HCT116 (cell line): Measurements from ENCODE around the gene HIF1AN. TPM values are rescaled to one million over a fixed set of nuclear protein-coding genes. Genes with fewer than 3 reads are reported as not detected.

Experiments used
- ATAC-seq: fragments of 200-7000 bp; cut with Tn5 transposase; 2 replicates; pipeline ENCODE4 v1.9.1; 2020; ENCODE audit warnings: mild to moderate bottlenecking, moderate library complexity
- BruUV-seq: library from RNA; stranded (reverse); fragments of 400-500 nt; replicated peaks from 2 replicates; lab custom pipeline; 2021; lab: Mats Ljungman, UMichigan
- CTCF ChIA-PET: fragments of 300-600 bp; sonication (Branson Sonifier 250); formaldehyde crosslinking; loops from one replicate; lab custom pipeline; 2021; ENCODE audit warnings: antibody characterized with exemption; lab: Charles Lee
- POLR2A ChIA-PET: fragments of 300-600, 350-600 bp; sonication (Branson Sonifier 250); formaldehyde crosslinking; loops from one replicate; lab custom pipeline; 2021; ENCODE audit warnings: antibody characterized with exemption; lab: Charles Lee
- RAD21 ChIA-PET, 2 experiments: fragments of 300-600 bp; sonication (Branson Sonifier 250); formaldehyde crosslinking; loops; one replicate each; lab custom pipeline; 2023; ENCODE audit warnings: low total read pairs in 2 of 2; ENCODE audit not compliant: uncharacterized antibody in 2 of 2, unreplicated experiment in 2 of 2, low non-redundant PET in 1 of 2; lab: Charles Lee
- DNase-seq: peaks from one replicate; pipeline ENCODE4 v3.0.0-alpha.2; 2010; ENCODE audit warnings: low read depth, low spot score
- H2AFZ ChIP-seq: fragments of 200-600 bp; shearing (Covaris generic), sonication (generic); 2 replicates; pipeline ENCODE4 v1.6.1; 2017; ENCODE audit warnings: low read depth, mixed run types, mixed read lengths, antibody characterized with exemption, low read length; ENCODE audit not compliant: poor library complexity, severe bottlenecking
- H3K27ac ChIP-seq: 2 replicates; pipeline ENCODE4 v1.5.1; 2012; ENCODE audit warnings: low read depth, low read length
- H3K27me3 ChIP-seq: fragments of 200-600 bp; sonication (generic); 2 replicates; pipeline ENCODE4 v1.6.1; 2016; ENCODE audit warnings: mixed run types, low read length, mixed read lengths; ENCODE audit not compliant: insufficient read depth
- H3K36me3 ChIP-seq, 2 experiments: fragments of 200-500 bp in 1 of 2; fragments of 200-600 bp in 1 of 2; sonication (Bioruptor generic) in 1 of 2; sonication (generic) in 1 of 2; 2 replicates each; pipeline versions ENCODE4 v1.5.1 to v1.6.1; 2014 to 2016; ENCODE audit warnings: low read length in 2 of 2, inconsistent platforms in 1 of 2, mixed read lengths in 1 of 2, mixed run types in 1 of 2; ENCODE audit not compliant: insufficient read depth in 2 of 2, control insufficient read depth in 1 of 2
- H3K4me1 ChIP-seq, 2 experiments: fragments of 200-600 bp in 1 of 2; sonication (generic) in 1 of 2; 2 replicates each; pipeline versions ENCODE4 v1.5.1 to v1.6.1; 2012 to 2017; ENCODE audit warnings: low read length in 2 of 2, inconsistent platforms in 1 of 2, mild to moderate bottlenecking in 1 of 2, mixed read lengths in 1 of 2, mixed run types in 1 of 2, moderate library complexity in 1 of 2; ENCODE audit not compliant: insufficient read depth in 2 of 2, control insufficient read depth in 1 of 2
- H3K4me2 ChIP-seq: fragments of 200-600 bp; sonication (generic); 2 replicates; pipeline ENCODE4 v1.6.1; 2017; ENCODE audit warnings: mixed run types, low read length, mixed read lengths
- H3K4me3 ChIP-seq, 2 experiments: fragments of 200-600 bp in 1 of 2; sonication (generic) in 1 of 2; replicated peaks in 1 of 2; 2 replicates each; pipeline ENCODE4 v1.5.1; 2011 to 2016; ENCODE audit warnings: low read length in 2 of 2, control low read depth in 1 of 2, low read depth in 1 of 2, mild to moderate bottlenecking in 1 of 2, mixed read lengths in 1 of 2, mixed run types in 1 of 2
- H3K79me2 ChIP-seq: fragments of 200-600 bp; sonication (generic); 2 replicates; pipeline ENCODE4 v1.6.1; 2017; ENCODE audit warnings: mild to moderate bottlenecking, mixed run types, low read length, moderate library complexity, mixed read lengths; ENCODE audit not compliant: insufficient read depth
- H3K9ac ChIP-seq: fragments of 200-600 bp; sonication (generic); 2 replicates; pipeline ENCODE4 v1.6.1; 2016; ENCODE audit warnings: low read length, mixed read lengths
- H3K9me2 ChIP-seq: fragments of 200-600 bp; sonication (generic), shearing (Covaris generic); 2 replicates; pipeline ENCODE4 v1.6.1; 2017; ENCODE audit warnings: mixed run types, mild to moderate bottlenecking, moderate library complexity; ENCODE audit not compliant: insufficient read depth
- H3K9me3 ChIP-seq, 2 experiments: fragments of 200-500 bp in 1 of 2; fragments of 200-600 bp in 1 of 2; sonication (Bioruptor generic) in 1 of 2; sonication (generic) in 1 of 2; 2 replicates each; pipeline ENCODE4 v1.6.1; 2014 to 2017; ENCODE audit warnings: low read length in 2 of 2, mixed read lengths in 2 of 2, inconsistent platforms in 1 of 2, low read depth in 1 of 2, mild to moderate bottlenecking in 1 of 2, mixed run types in 1 of 2, moderate library complexity in 1 of 2; ENCODE audit not compliant: control insufficient read depth in 1 of 2, insufficient read depth in 1 of 2
- H4K20me1 ChIP-seq: fragments of 200-600 bp; sonication (generic), shearing (Covaris generic); 2 replicates; pipeline ENCODE4 v1.6.1; 2017; ENCODE audit warnings: mixed run types, mild to moderate bottlenecking, moderate library complexity; ENCODE audit not compliant: insufficient read depth
- ATF3 ChIP-seq: IDR thresholded peaks from 2 replicates; pipeline ENCODE4 v1.6.1; 2012
- CEBPB ChIP-seq: IDR thresholded peaks from 2 replicates; pipeline ENCODE4 v1.6.1; 2012; ENCODE audit warnings: low read depth
- EGR1 ChIP-seq: IDR thresholded peaks from 2 replicates; pipeline ENCODE4 v1.6.1; 2012; ENCODE audit warnings: low read depth
- ELF1 ChIP-seq: IDR thresholded peaks from 2 replicates; pipeline ENCODE4 v1.6.1; 2012; ENCODE audit warnings: low read depth, borderline replicate concordance
- EZH2 ChIP-seq: fragments of 200-600 bp; sonication (generic); IDR thresholded peaks from 2 replicates; pipeline ENCODE4 v1.6.1; 2017; ENCODE audit warnings: antibody characterized with exemption, mixed run types
- EZH2phosphoT487 ChIP-seq: fragments of 200-600 bp; IDR thresholded peaks from 2 replicates; pipeline ENCODE4 v1.6.1; 2018; ENCODE audit warnings: antibody characterized with exemption, borderline replicate concordance
- FOSL1 ChIP-seq: IDR thresholded peaks from 2 replicates; pipeline ENCODE4 v1.6.1; 2012; ENCODE audit warnings: low read depth
- MAX ChIP-seq: IDR thresholded peaks from 2 replicates; pipeline ENCODE4 v1.6.1; 2012
- POLR2A ChIP-seq: IDR thresholded peaks from 2 replicates; pipeline ENCODE4 v1.7.0; 2011; ENCODE audit warnings: borderline replicate concordance; ENCODE audit not compliant: insufficient read depth, insufficient read length; ENCODE audit errors: extremely low read depth
- POLR2AphosphoS5 ChIP-seq: IDR thresholded peaks from 2 replicates; pipeline ENCODE4 v1.6.1; 2011; ENCODE audit warnings: mild to moderate bottlenecking, low read depth, low read length, moderate library complexity
- REST ChIP-seq: IDR thresholded peaks from 2 replicates; pipeline ENCODE4 v1.6.1; 2012; ENCODE audit warnings: low read depth
- SIN3A ChIP-seq: IDR thresholded peaks from 2 replicates; pipeline ENCODE4 v1.6.1; 2012; ENCODE audit warnings: low read depth
- SP1 ChIP-seq: IDR thresholded peaks from 2 replicates; pipeline ENCODE4 v1.6.1; 2012; ENCODE audit warnings: low read depth
- SRF ChIP-seq: IDR thresholded peaks from 2 replicates; pipeline ENCODE4 v1.6.1; 2012; ENCODE audit warnings: low read depth
- TCF7L2 ChIP-seq: IDR thresholded peaks from 2 replicates; pipeline ENCODE4 v1.7.0; 2011; ENCODE audit warnings: borderline replicate concordance, inconsistent platforms; ENCODE audit not compliant: insufficient read depth, insufficient read length; ENCODE audit errors: extremely low read depth
- YY1 ChIP-seq: IDR thresholded peaks from 2 replicates; pipeline ENCODE4 v1.6.1; 2011; ENCODE audit warnings: low read length, low read depth, moderate library complexity, mild to moderate bottlenecking; ENCODE audit not compliant: insufficient replicate concordance; ENCODE audit errors: extremely low read depth
- ZBTB33 ChIP-seq: IDR thresholded peaks from 2 replicates; pipeline ENCODE4 v1.6.1; 2011; ENCODE audit warnings: mild to moderate bottlenecking, low read length, moderate library complexity; ENCODE audit not compliant: insufficient replicate concordance; ENCODE audit errors: extremely low read depth
- ZFX ChIP-seq: fragments of 450-650 bp; IDR thresholded peaks from 2 replicates; pipeline ENCODE4 v1.6.1; 2017
- intact Hi-C: fragments of 100-400 bp; cut with micrococcal nuclease; formaldehyde crosslinking; loops from 2 replicates; pipeline ENCODE4 v1.10.0; 2022
- total RNA-seq: library from RNA; stranded (reverse); gene quantifications from one replicate; pipeline ENCODE4 v1.2.1, GENCODE V29; 2021; ENCODE audit not compliant: unreplicated experiment

HIF1AN gene
- total RNA-seq, 1 experiment from 2014 or later, result 67.2 TPM

- CTCF ChIA-PET, result interaction anchor here (0.8 to 10.7 kb wide), 11 partner anchors 8 to 320 kb away, joined by 3 to 182 read pairs (median 6); partner anchors contain the start of genes HIF1AN and PAX2
- Histone ChIP-seq H3K9ac (no peak overlapping the region), H4K20me1 (no peaks in the 10 kb centered on the region), H3K9me3 (no peaks in the 10 kb centered on the region), H3K27ac (no peak overlapping the region), H3K4me1 (peaks cover 0 to 13% of the 10 kb centered on the region in 2 experiments; a peak in 2 of 4 replicates), H3K36me3 (no peaks in the 10 kb centered on the region), H2AFZ (no peak overlapping the region), H3K27me3 (no peaks in the 10 kb centered on the region)
- intact Hi-C loops, result loop anchor here (5.0 kb wide), 1 partner anchor 253 kb away; no protein-coding TSS in a partner anchor
- no peak for ATAC-seq
- POLR2A ChIA-PET, result interaction anchor here (0.6 to 1.6 kb wide), 3 partner anchors 175 to 401 kb away, joined by 3 to 6 read pairs (median 6); partner anchors contain the start of gene SEMA4G
- TF ChIP-seq TCF7L2 (no peak), ZFX (no peak), SIN3A (no peak), REST (no peak), ELF1 (no peak), EZH2 (no peak), EGR1 (no peak), SP1 (no peak), ATF3 (no peak), POLR2AphosphoS5 (no peak), YY1 (no peak), CEBPB (no peak), ZBTB33 (no peak), FOSL1 (no peak), POLR2A (no peak), MAX (no peak), SRF (no peak), EZH2phosphoT487 (no peak)
- TF ChIP-seq, all 23 proteins: peak for 0
- Histone ChIP-seq H3K4me3 (no peak overlapping the region), H3K9me2 (no peaks in the 10 kb centered on the region), H3K79me2 (no peaks in the 10 kb centered on the region), H3K4me2 (no peak overlapping the region)
- DNase-seq, result no peak
- BruUV-seq, result no TSS peak
- RAD21 ChIA-PET, result interaction anchor here (1.4 to 1.9 kb wide), 2 partner anchors 310 kb away, joined by 8 to 10 read pairs; no protein-coding TSS in a partner anchor
These were observed 33.2 kb downstream of the HIF1AN start for GRCh38 chr10:100568912-100569311.
